HG03159 (cell line): ENCODE results near the gene VOPP1.
"Not testable (repeated sequence)": the region's sequence is repeated elsewhere in the genome, so short reads cannot be mapped to it uniquely, and the experiment has no call there.

Experiments used
- ATAC-seq: cut with Tn5 transposase; IDR thresholded peaks from one replicate; pipeline ENCODE4 v1.9.1; 2021; ENCODE audit warnings: mild to moderate bottlenecking, moderate library complexity; ENCODE audit not compliant: unreplicated experiment

VOPP1 gene, protein sequence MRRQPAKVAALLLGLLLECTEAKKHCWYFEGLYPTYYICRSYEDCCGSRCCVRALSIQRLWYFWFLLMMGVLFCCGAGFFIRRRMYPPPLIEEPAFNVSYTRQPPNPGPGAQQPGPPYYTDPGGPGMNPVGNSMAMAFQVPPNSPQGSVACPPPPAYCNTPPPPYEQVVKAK

GRCh38 chr7:55572378-55573233 lies at the start of gene VOPP1:
Gene VOPP1 (minus strand): TSS chr7:55572502. CDS start chr7:55572324, 178 bp downstream.
- ATAC-seq, result peak; percentile 47

GRCh38 chr7:55618913-55619312 lies 46.6 kb upstream of the VOPP1 start:
- no peak for ATAC-seq

DNA sequence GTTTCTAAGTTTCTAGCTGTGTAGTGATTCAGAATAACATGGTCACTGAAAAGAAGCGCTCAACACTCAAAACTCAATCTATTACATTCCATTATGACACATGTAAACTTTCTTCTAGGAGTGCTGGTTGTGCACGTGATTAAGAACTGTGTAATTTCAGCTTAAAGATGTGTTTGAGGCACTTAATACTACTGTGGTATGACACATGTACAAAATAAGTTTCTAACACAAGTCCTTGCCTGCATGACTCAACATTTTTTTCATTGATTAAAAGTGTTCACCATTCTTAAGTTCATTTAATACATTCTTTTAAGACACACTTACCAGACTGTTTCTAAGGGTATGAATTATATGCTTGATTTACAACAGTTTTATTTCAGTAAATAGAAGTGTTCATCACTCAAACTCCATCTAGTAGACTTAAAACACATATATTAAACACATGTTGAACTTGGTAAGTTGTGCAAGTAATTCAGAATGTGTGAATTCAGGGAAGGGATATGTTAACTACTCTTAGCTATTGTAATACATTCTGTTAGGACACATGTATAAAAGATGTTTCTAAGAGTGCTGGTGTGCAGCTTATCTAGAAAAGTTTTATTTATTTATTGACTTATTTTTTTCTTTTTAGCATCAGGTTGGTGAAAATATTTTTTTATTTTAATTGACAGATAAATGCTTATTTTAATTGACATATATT lies 42.2 kb upstream of the VOPP1 start:
- ATAC-seq, result not testable (repeated sequence)

GRCh38 chr7:55609726-55610125 lies 37.4 kb upstream of the VOPP1 start:
- not testable (repeated sequence) for ATAC-seq

DNA sequence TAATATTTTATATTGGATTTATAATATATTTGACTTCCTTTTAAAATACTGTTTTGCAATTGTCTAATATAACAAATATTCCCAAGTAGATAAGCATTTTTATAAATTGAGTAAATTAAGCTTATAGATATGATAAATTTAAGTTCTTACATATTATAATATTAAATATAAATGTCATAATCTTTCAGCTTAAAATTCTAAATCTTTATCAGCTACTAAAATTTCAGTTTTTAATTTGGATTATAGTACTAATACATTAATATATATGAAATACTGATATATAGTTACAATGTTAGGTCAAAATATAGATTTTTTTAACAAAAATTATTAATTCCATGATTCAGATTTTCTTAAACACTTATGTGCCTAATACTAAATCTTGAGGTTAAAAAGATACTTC lies 33.4 kb upstream of the VOPP1 start:
- ATAC-seq, result not testable (repeated sequence)

DNA sequence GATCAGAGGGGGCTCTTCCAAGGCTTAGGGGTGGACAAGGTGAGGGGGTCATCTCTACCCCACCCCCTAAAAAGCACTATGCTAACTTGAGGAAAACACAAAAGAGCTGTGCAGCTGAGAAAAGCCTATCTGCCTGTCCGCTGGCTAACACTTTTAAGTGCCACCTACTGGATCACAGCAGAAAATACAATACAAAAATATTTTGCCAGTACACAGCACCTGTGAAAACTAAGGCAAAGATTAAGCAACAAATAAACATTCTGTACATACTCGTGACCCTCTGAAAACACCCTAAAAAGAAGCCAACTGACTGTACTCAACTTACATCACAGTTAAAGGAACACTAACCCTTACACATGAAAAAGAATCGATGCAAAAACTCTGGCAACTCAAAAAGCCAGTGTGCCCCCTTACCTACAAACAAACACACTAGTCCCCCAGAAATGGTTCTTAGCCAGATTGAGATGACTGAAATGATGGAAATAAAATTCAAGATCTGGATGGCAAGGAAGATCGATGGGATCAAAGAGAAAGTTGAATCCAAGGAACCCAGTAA lies 25.7 kb upstream of the VOPP1 start:
- peak; percentile 62 for ATAC-seq

DNA sequence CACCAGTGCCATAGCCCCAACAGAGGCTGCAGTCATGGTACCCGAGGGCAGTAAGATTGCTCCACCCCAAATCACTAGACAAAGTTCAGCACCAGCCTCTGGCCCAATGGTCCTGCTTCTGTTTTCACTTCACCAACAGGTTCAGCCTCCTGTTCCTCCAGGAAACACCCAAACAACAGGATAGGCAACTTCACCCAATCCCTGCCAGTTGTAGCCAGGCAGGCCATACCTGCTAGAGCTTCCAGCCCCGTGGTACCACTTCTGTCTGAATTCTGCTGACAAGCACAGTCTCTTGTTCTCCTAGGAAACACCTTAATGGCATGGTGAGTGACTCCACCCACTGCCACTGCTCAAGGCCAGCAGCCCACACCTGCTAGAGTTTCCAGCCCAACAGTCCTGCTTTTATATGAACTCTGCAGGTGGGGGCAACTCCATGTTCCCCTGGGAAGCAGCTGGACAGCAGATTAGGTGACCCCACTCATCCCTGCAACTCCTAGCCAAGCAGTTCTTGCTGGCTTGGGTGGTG lies 25.0 kb upstream of the VOPP1 start:
- not testable (repeated sequence) for ATAC-seq

- ATAC-seq, result no peak
Measured at GRCh38 chr7:55595511-55595910, 23.2 kb upstream of the VOPP1 start.

DNA sequence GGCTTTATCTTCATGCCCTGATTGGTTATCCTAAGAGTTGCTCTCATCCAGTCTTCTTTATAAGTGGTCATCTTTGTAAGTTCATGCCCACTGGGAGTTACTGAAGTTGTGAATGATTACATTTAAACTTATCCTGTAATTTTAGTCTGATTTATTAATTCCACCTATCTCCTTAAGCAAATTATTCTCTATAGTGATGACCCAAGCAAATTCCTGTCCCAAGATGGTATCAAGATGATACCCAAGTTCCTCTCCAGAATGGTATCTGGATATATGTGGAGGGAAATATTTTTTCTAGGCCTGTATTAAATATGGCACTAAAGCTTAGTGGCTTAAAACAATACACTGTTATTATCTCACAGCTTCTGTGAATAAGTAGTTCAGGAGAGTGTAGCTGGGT lies 22.6 kb upstream of the VOPP1 start:
- ATAC-seq, result no peak

DNA sequence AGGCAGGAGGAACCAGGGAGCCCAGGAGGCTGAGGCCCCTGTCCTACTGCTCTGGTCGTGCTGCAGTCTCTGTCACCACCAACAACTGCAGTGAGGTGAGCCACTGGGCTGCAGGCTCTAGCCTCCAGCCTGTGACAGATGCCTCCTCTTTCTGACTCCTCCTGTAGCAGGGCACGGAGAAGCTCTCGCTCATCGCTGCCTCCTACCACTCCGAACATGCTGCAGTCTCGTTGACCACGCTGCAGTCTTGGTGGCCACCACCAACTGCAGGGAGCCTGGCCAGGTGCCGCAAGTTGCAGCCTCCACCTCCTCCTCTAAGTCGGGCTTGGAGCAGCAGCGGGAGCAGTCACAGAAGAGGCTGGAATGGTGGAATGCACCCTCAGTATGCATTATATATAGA lies 22.1 kb upstream of the VOPP1 start:
- no peak for ATAC-seq

DNA sequence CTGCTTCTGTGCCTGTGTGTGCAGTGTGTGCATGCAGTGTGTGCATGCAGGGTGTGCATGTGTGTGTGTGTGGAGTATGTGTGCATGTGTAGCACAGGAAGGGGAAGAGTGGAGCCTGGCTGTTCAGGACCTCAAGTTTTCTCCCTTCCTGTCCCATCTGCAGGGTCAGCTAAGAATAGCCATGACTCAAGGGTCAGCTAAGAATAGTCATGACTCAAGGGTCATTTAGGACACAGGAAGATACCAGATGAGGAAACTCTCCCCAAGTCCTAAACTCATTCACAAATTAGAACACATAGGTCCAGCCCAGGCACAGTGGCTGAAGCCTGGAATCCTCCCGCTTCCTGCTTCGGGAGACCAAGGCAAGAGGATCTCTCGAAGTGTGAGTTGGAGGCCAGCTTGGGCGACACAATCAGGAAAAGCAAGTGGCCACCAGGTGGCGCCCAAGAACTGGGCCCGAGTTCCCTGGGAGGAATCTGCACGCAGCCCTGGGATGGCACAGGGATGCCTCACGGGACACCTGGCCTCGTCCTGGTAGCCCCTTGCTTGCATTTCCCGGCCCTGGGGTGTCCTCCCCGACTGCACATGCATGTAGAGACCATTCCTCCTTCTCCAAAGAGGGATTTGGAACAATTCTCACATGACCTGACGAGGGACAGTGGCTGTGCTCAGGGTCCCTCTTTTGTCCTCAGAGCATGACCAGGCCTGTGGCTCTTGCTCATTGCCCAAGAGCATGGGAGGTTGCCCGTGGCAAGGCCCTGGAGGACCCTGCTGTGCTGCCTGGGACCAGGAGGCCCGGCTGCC lies 21.4 kb upstream of the VOPP1 start:
- ATAC-seq, result no peak

DNA sequence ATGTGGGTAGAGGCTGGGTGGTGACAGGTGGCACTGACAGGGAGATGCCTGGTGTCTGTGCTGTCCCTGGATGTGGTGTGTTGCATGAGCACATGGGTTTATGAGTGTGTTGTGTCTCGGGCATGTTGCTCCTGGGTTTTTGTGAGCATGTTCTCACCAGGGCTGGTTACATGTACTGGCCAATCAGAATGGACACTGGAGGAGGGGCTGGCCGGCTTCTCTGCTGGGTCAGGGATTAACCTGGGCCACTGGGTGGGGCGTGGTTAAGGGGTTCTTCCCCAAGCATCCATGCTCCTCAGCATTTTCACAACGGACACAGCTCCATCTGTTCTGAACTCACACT lies 20.8 kb upstream of the VOPP1 start:
- ATAC-seq, result no peak

GRCh38 chr7:55592492-55592891 lies 20.2 kb upstream of the VOPP1 start:
- no peak for ATAC-seq

DNA sequence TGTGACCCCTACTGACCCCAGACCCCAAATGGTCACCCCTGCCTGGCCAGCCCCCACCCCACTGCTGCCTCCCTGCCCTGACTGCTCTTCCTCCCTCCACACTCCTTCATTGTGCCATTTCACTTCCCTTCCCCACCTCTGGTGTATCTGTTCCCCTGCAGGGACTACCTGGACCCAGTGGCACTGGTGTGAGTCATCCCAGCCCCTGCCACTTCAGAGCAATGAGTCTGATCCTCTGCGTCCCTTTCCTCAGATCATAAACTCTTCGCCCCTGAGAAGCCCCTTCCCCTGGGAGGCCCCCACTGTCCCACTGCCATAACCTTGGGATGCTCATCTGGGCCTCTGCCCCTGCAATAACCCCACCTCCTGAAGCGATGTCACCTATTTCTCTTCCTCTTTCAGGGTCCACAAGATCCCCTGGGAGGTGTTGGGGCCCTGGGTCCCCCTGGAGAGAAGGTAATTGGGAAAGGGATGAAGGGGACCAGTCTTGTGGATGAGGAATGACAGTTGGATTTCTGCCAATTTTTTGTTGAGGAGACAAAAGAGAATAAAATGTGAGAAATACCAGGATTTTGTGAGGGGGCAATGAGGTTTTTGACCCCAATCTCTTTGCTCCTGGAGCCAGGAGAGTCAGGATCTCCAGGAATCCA lies 19.1 kb upstream of the VOPP1 start:
- no peak for ATAC-seq

DNA sequence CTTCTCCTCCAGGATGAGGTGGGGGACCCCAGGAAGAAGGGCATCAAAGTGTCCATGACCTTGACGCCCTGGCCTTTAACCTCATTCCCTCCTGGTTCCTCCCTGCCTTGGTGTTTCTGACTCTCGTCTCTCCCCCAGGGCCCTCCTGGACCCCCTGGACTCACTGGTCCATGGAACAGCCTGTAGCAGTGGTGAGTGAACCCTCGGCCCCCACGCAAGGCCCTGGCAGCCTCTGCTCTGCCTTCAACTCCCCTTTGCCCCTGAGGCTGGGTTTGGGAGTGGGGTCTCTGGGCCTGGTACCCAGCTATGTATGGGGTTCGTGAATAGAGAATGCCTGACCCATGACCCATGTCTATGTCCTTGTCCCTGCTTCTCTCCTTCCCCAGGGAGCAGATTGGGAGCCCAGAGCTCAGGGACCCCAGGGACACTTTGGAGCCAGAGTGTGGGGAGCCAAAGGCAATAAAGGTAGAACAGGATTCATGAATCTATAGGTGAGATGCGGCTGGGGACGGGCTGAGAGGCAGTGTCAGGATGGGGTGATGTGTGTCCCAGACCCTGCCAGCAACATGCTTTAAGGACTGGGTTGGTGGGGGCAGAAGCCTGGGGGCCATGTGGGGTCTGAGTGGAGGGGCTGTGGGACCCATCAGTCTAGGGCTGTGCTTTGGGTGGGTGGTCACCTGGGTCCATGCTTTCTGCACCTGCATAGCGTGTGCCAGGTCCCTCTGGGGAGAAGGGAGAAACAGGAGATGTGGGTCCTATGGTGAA lies 18.4 kb upstream of the VOPP1 start:
- no peak for ATAC-seq

GRCh38 chr7:55589905-55590304 lies 17.6 kb upstream of the VOPP1 start:
- no peak for ATAC-seq

- no peak for ATAC-seq
Measured at GRCh38 chr7:55588976-55589604, 16.8 kb upstream of the VOPP1 start.

- no peak for ATAC-seq
Measured at GRCh38 chr7:55588379-55588699, 16.0 kb upstream of the VOPP1 start.
